Loucy (cell line): ENCODE measurements around the gene CUL3.

Source experiments
- H2AFZ ChIP-seq: fragments of 200-600 bp; sonication (generic); 2 replicates; pipeline ENCODE4 v1.6.0; 2016; ENCODE audit warnings: antibody characterized with exemption, mild to moderate bottlenecking, low read length, moderate library complexity
- H3F3A ChIP-seq: fragments of 200-600 bp; 2 replicates; pipeline ENCODE4 v1.6.0; 2016; ENCODE audit warnings: antibody characterized with exemption, low read depth, mild to moderate bottlenecking
- H3K27me3 ChIP-seq: fragments of 200-600 bp; sonication (generic); 2 replicates; pipeline ENCODE4 v1.6.1; 2014; ENCODE audit warnings: low read length, mild to moderate bottlenecking; ENCODE audit not compliant: insufficient read depth, poor library complexity, severe bottlenecking
- H3K36me3 ChIP-seq: fragments of 200-600 bp; sonication (generic); 2 replicates; pipeline ENCODE4 v1.6.1; 2016; ENCODE audit warnings: low read length; ENCODE audit not compliant: insufficient read depth
- H3K4me1 ChIP-seq: fragments of 200-600 bp; sonication (generic); 2 replicates; pipeline ENCODE4 v1.5.1; 2014; ENCODE audit warnings: low read length, mild to moderate bottlenecking; ENCODE audit not compliant: insufficient read depth, poor library complexity, severe bottlenecking
- H3K4me2 ChIP-seq: fragments of 200-600 bp; sonication (generic); 2 replicates; pipeline ENCODE4 v1.6.0; 2014; ENCODE audit warnings: antibody characterized with exemption, low read length, low read depth, mild to moderate bottlenecking; ENCODE audit not compliant: poor library complexity, severe bottlenecking
- H3K4me3 ChIP-seq: fragments of 200-600 bp; sonication (generic); 2 replicates; pipeline ENCODE4 v1.5.1; 2014; ENCODE audit warnings: low read length, mild to moderate bottlenecking, mixed read lengths; ENCODE audit not compliant: poor library complexity, severe bottlenecking
- H3K79me2 ChIP-seq: fragments of 200-600 bp; sonication (generic); 2 replicates; pipeline ENCODE4 v1.6.1; 2014; ENCODE audit warnings: low read length; ENCODE audit not compliant: insufficient read depth
- H3K9ac ChIP-seq: fragments of 200-600 bp; sonication (generic); 2 replicates; pipeline ENCODE4 v1.6.0; 2014; ENCODE audit warnings: mild to moderate bottlenecking, low read depth, low read length, moderate library complexity; ENCODE audit not compliant: poor library complexity, severe bottlenecking
- H3K9me2 ChIP-seq: fragments of 200-600 bp; sonication (generic); replicated peaks from 2 replicates; pipeline ENCODE4 v1.6.1; 2016; ENCODE audit warnings: low read depth, low read length, mixed read lengths
- H3K9me3 ChIP-seq: fragments of 200-600 bp; sonication (generic); 2 replicates; pipeline ENCODE4 v1.6.1; 2014; ENCODE audit warnings: mild to moderate bottlenecking, antibody characterized with exemption, low read length, low read depth; ENCODE audit not compliant: insufficient read depth
- H4K20me1 ChIP-seq: fragments of 200-600 bp; sonication (generic); 2 replicates; pipeline ENCODE4 v1.6.0; 2014; ENCODE audit warnings: antibody characterized with exemption, low read length, mild to moderate bottlenecking; ENCODE audit not compliant: insufficient read depth, poor library complexity, severe bottlenecking
- EZH2phosphoT487 ChIP-seq: fragments of 200-600 bp; IDR thresholded peaks from 2 replicates; pipeline ENCODE4 v1.6.1; 2018; ENCODE audit warnings: antibody characterized with exemption, mild to moderate bottlenecking, moderate library complexity, borderline replicate concordance
- TF ChIP-seq, protein P1 (sequence below): fragments of 200-600 bp; sonication (generic); conservative IDR thresholded peaks from 2 replicates; pipeline ENCODE4 v1.5.1; 2014; ENCODE audit warnings: mild to moderate bottlenecking, antibody characterized with exemption, low read length

Gene CUL3

DNA sequence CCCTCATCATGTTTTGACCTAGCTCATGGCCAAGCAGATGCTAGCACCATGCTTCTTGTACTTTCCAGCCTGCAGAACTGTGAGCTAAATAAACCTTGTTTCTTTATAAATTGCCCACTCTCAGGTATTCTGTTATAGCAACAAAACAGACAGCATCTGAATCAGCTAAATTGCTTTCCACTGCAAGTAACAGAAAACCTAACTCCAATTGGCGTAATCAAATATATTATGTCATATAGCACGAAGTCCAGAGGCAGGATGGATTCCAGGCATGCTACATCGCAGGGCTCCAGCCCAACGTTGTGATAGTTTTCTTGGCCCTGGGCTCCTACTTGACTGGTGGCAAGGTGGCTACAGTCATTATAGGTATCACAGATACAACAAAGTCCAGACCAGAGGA, 10.4 kb upstream of the CUL3 start:
- TF ChIP-seq, protein P1, sequence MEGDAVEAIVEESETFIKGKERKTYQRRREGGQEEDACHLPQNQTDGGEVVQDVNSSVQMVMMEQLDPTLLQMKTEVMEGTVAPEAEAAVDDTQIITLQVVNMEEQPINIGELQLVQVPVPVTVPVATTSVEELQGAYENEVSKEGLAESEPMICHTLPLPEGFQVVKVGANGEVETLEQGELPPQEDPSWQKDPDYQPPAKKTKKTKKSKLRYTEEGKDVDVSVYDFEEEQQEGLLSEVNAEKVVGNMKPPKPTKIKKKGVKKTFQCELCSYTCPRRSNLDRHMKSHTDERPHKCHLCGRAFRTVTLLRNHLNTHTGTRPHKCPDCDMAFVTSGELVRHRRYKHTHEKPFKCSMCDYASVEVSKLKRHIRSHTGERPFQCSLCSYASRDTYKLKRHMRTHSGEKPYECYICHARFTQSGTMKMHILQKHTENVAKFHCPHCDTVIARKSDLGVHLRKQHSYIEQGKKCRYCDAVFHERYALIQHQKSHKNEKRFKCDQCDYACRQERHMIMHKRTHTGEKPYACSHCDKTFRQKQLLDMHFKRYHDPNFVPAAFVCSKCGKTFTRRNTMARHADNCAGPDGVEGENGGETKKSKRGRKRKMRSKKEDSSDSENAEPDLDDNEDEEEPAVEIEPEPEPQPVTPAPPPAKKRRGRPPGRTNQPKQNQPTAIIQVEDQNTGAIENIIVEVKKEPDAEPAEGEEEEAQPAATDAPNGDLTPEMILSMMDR, result no peak
- TF ChIP-seq EZH2phosphoT487, result no peak
- H2AFZ ChIP-seq, result no peak overlapping the region
- H3K9me2 ChIP-seq, result no peaks in the 10 kb centered on the region
- H3K27me3 ChIP-seq, result no peaks in the 10 kb centered on the region
- no peaks in the 10 kb centered on the region for H3F3A ChIP-seq
- no peaks in the 10 kb centered on the region for H3K36me3 ChIP-seq
- no peaks in the 10 kb centered on the region for H4K20me1 ChIP-seq
- H3K4me2 ChIP-seq, result no peak overlapping the region
- H3K79me2 ChIP-seq, result no peaks in the 10 kb centered on the region
- H3K4me3 ChIP-seq, result no peak overlapping the region
- no peaks in the 10 kb centered on the region for H3K9me3 ChIP-seq
- H3K4me1 ChIP-seq, result peaks cover 11% of the 10 kb centered on the region
- H3K9ac ChIP-seq, result no peak overlapping the region

DNA sequence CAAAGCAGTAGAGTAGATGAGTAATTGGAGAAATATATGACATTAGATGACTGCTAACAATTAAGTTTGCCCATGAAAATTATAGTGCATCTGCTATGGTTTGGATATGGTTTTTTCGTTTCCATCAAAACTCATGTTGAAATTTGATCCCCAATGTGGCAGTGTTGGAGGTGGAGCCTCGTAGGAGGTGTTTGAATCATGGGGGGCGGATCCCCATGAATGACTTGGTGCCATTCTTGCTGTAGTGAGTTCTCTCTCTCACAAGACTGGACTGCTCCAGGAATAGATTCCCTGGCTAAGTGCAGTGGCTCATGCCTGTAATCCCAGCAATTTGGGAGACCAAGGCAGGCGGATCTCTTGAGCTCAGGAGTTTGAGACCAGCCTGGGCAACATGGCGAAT, 9.7 kb upstream of the CUL3 start:
- no peak for TF ChIP-seq EZH2phosphoT487
- TF ChIP-seq, protein P1, result no peak
- no peak overlapping the region for H2AFZ ChIP-seq

DNA sequence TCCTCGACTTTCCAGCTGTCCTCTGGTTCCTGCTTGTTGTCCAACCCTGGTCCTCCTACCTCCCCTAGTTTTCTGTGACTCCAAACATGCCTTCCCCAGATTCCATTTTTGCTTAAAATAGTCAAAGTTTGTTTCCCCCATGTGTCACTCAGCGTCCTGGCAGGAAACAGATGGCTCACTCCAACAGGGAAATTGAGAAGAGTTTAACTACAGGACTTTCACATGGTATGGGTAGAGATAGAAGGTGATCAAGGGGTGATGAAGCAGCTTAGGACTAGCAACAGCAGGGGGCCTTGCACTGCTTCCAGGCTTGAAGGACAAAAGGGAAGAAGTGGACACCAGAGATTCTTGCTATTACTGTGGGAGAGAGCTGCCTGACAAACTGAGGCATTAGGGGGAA, 6.1 kb upstream of the CUL3 start:
- Histone ChIP-seq H3K4me1 (peaks cover 37% of the 10 kb centered on the region), H3K4me2 (no peak overlapping the region), H3F3A (no peaks in the 10 kb centered on the region), H2AFZ (no peak overlapping the region), H3K9me3 (no peaks in the 10 kb centered on the region), H3K9me2 (no peaks in the 10 kb centered on the region), H3K79me2 (no peaks in the 10 kb centered on the region; the same call in 1 of the 2 replicates), H3K36me3 (no peaks in the 10 kb centered on the region), H3K4me3 (no peak overlapping the region), H3K9ac (no peak overlapping the region), H3K27me3 (no peaks in the 10 kb centered on the region), H4K20me1 (no peaks in the 10 kb centered on the region)
- TF ChIP-seq, protein P1, result no peak
- TF ChIP-seq EZH2phosphoT487, result no peak

More for the DNA sequence above, 9.7 kb upstream of the CUL3 start:
- Histone ChIP-seq H3K4me2 (no peak overlapping the region), H3K4me1 (peaks cover 11% of the 10 kb centered on the region), H3K79me2 (no peaks in the 10 kb centered on the region), H3K9me2 (no peaks in the 10 kb centered on the region), H3K4me3 (no peak overlapping the region), H3K9me3 (no peaks in the 10 kb centered on the region), H4K20me1 (no peaks in the 10 kb centered on the region), H3K36me3 (no peaks in the 10 kb centered on the region), H3K9ac (no peak overlapping the region), H3K27me3 (no peaks in the 10 kb centered on the region), H3F3A (no peaks in the 10 kb centered on the region)
